SK-N-SH (cell line): ENCODE measurements around the gene COL8A2. TPM values are rescaled to one million over a fixed set of nuclear protein-coding genes. Genes with fewer than 3 reads are reported as not detected.

Experiments
- CTCF ChIA-PET: fragments of 300-600, 350-600 bp; formaldehyde crosslinking; extraction: SDS; loops from one replicate; lab custom pipeline; 2021; lab: Yijun Ruan, JAX
- POLR2A ChIA-PET: fragments of 350-600 bp; sonication (Branson Sonifier 250); formaldehyde crosslinking; extraction: SDS; loops from one replicate; lab custom pipeline; 2020; ENCODE audit warnings: antibody characterized with exemption, inconsistent platforms; lab: Yijun Ruan, JAX
- DNase-seq: peaks from one replicate; pipeline ENCODE4 v3.0.0; 2012
- H2AFZ ChIP-seq: fragments of 200-600 bp; sonication (generic); 2 replicates; pipeline ENCODE4 v1.8.1; 2016; ENCODE audit warnings: antibody characterized with exemption, mild to moderate bottlenecking, low read depth
- H3F3A ChIP-seq: fragments of 200-600 bp; sonication (generic); replicated peaks from 2 replicates; pipeline ENCODE3; 2016; ENCODE audit warnings: antibody characterized with exemption, mild to moderate bottlenecking; ENCODE audit not compliant: insufficient read depth
- H3K27ac ChIP-seq, 2 experiments: fragments of 200-500 bp in 1 of 2; fragments of 200-600 bp in 1 of 2; sonication (Bioruptor generic) in 1 of 2; sonication (generic), shearing (Covaris generic) in 1 of 2; 2 replicates each; pipeline versions ENCODE4 v1.5.1 to v1.6.1; 2014 to 2016; ENCODE audit warnings: low read depth in 2 of 2, inconsistent platforms in 1 of 2, low read length in 1 of 2, mild to moderate bottlenecking in 1 of 2, mixed read lengths in 1 of 2
- H3K27me3 ChIP-seq: fragments of 200-600 bp; sonication (generic), shearing (Covaris generic); 2 replicates; pipeline ENCODE4 v1.6.1; 2016; ENCODE audit warnings: mixed run types; ENCODE audit not compliant: insufficient read depth
- H3K36me3 ChIP-seq, 2 experiments: fragments of 200-500 bp in 1 of 2; fragments of 200-600 bp in 1 of 2; sonication (Bioruptor generic) in 1 of 2; sonication (generic) in 1 of 2; replicated peaks in 1 of 2; 2 replicates each; pipeline versions ENCODE3 to v1.5.1; 2014 to 2016; ENCODE audit warnings: low read length in 1 of 2, mild to moderate bottlenecking in 1 of 2; ENCODE audit not compliant: insufficient read depth in 2 of 2, control insufficient read depth in 1 of 2
- H3K4me1 ChIP-seq, 2 experiments: fragments of 200-500 bp in 1 of 2; fragments of 200-600 bp in 1 of 2; sonication (Bioruptor generic) in 1 of 2; sonication (generic), shearing (Covaris generic) in 1 of 2; 2 replicates each; pipeline versions ENCODE4 v1.5.1 to v1.6.1; 2014 to 2016; ENCODE audit warnings: low read depth in 1 of 2, low read length in 1 of 2, mixed run types in 1 of 2; ENCODE audit not compliant: insufficient read depth in 2 of 2, control insufficient read depth in 1 of 2
- H3K4me2 ChIP-seq: fragments of 200-600 bp; sonication (generic), shearing (Covaris generic); 2 replicates; pipeline ENCODE4 v1.6.1; 2017; ENCODE audit warnings: mixed run types
- H3K4me3 ChIP-seq, 2 experiments: fragments of 200-500 bp in 1 of 2; fragments of 200-600 bp in 1 of 2; sonication (Bioruptor generic) in 1 of 2; sonication (generic), shearing (Covaris generic) in 1 of 2; 2 replicates each; pipeline versions ENCODE4 v1.5.1 to v1.8.1; 2014 to 2016; ENCODE audit warnings: low read depth in 2 of 2, inconsistent platforms in 1 of 2, low read length in 1 of 2, mild to moderate bottlenecking in 1 of 2, mixed read lengths in 1 of 2, moderate library complexity in 1 of 2
- H3K79me2 ChIP-seq: fragments of 200-600 bp; sonication (generic); 2 replicates; pipeline ENCODE4 v1.8.1; 2017; ENCODE audit warnings: mild to moderate bottlenecking; ENCODE audit not compliant: insufficient read depth
- H3K9ac ChIP-seq: fragments of 200-600 bp; sonication (generic); 2 replicates; pipeline ENCODE4 v1.6.1; 2017; ENCODE audit warnings: mixed run types
- H3K9me2 ChIP-seq: fragments of 200-600 bp; sonication (generic); 2 replicates; pipeline ENCODE4 v1.6.1; 2017; ENCODE audit warnings: mixed run types
- H3K9me3 ChIP-seq: fragments of 200-600 bp; sonication (generic); 2 replicates; pipeline ENCODE4 v1.6.1; 2017; ENCODE audit warnings: mixed run types, mild to moderate bottlenecking, moderate library complexity
- H4K20me1 ChIP-seq: fragments of 200-600 bp; sonication (generic); 2 replicates; pipeline ENCODE4 v1.6.1; 2017; ENCODE audit warnings: mild to moderate bottlenecking, mixed run types; ENCODE audit not compliant: insufficient read depth
- CTCF ChIP-seq: fragments of 200-600 bp; sonication (generic); IDR thresholded peaks from 2 replicates; pipeline ENCODE4 v1.6.1; 2017; ENCODE audit warnings: antibody characterized with exemption, mild to moderate bottlenecking, moderate library complexity
- ELF1 ChIP-seq: IDR thresholded peaks from 2 replicates; pipeline ENCODE4 v1.4.0; 2012
- EZH2phosphoT487 ChIP-seq: fragments of 200-600 bp; sonication (generic); IDR thresholded peaks from 2 replicates; pipeline ENCODE4 v1.6.1; 2017; ENCODE audit warnings: low read depth, mixed run types, mild to moderate bottlenecking, antibody characterized with exemption, moderate library complexity, borderline replicate concordance
- GABPA ChIP-seq: IDR thresholded peaks from 2 replicates; pipeline ENCODE4 v1.4.0; 2012; ENCODE audit warnings: low read depth, mild to moderate bottlenecking
- GATA2 ChIP-seq: sonication (generic); formaldehyde crosslinking; IDR thresholded peaks from 2 replicates; pipeline ENCODE4 v1.5.0; 2020; ENCODE audit warnings: mild to moderate bottlenecking, missing genetic modification reagents
- MXI1 ChIP-seq: IDR thresholded peaks from 2 replicates; pipeline ENCODE4 v1.6.1; 2012; ENCODE audit warnings: mild to moderate bottlenecking, low read depth, low read length, improper control_type of control experiment
- PBX3 ChIP-seq: IDR thresholded peaks from 2 replicates; pipeline ENCODE4; 2012
- POLR2AphosphoS5 ChIP-seq: IDR thresholded peaks from 2 replicates; pipeline ENCODE4 v1.6.1; 2012; ENCODE audit warnings: low read depth, low read length
- RCOR1 ChIP-seq: fragments of 150-350 bp; IDR thresholded peaks from 2 replicates; pipeline ENCODE4 v1.6.1; 2017; ENCODE audit warnings: antibody characterized with exemption, low read length
- RFX5 ChIP-seq: IDR thresholded peaks from 2 replicates; pipeline ENCODE4 v1.6.1; 2012; ENCODE audit warnings: mild to moderate bottlenecking, improper control_type of control experiment, low read length
- USF2 ChIP-seq: fragments of 150-350 bp; IDR thresholded peaks from 2 replicates; pipeline ENCODE4 v1.6.1; 2017; ENCODE audit warnings: antibody characterized with exemption, low read length, low read depth, borderline replicate concordance
- YY1 ChIP-seq: IDR thresholded peaks from 2 replicates; pipeline ENCODE4 v1.4.0; 2012; ENCODE audit warnings: low read depth, mild to moderate bottlenecking
- ZBTB33 ChIP-seq: IDR thresholded peaks from 2 replicates; pipeline ENCODE4 v1.4.0; 2012; ENCODE audit warnings: low read depth, borderline replicate concordance
- polyA plus RNA-seq, 3 experiments: library from polyadenylated mRNA; depleted of rRNA; stranded (reverse); fragments of >200 nt; gene quantifications; 2 replicates each; pipeline ENCODE4 v1.2.3, GENCODE V29; 2012

The COL8A2 gene
- polyA plus RNA-seq, 1 of the 3 experiments (the other 2 are of a cell fraction), result 3.1 TPM

GRCh38 chr1:36135796-36136195 is 10.8 kb upstream of the COL8A2 start:
- peaks cover 35% of the 10 kb centered on the region for H3K79me2 ChIP-seq
- no peaks in the 10 kb centered on the region for H4K20me1 ChIP-seq
- no peak overlapping the region for H3K4me3 ChIP-seq
- TF ChIP-seq ZBTB33, result no peak
- no peak for TF ChIP-seq RCOR1
- no peak for TF ChIP-seq EZH2phosphoT487
- TF ChIP-seq RFX5, result no peak
- no peak for TF ChIP-seq CTCF
- TF ChIP-seq GATA2 (CRISPR knock-in tag), result no peak
- TF ChIP-seq POLR2AphosphoS5, result no peak
- TF ChIP-seq USF2, result no peak
- TF ChIP-seq ELF1, result no peak
- TF ChIP-seq MXI1, result no peak
- TF ChIP-seq PBX3, result no peak
- TF ChIP-seq YY1, result no peak
- TF ChIP-seq GABPA, result no peak
- H3K4me1 ChIP-seq, result peaks cover 14 to 47% of the 10 kb centered on the region in 2 experiments; a peak in 3 of 4 replicates
- ChIA-PET CTCF (interaction anchor here (0.9 to 17.9 kb wide), 9 partner anchors 9 to 409 kb away, joined by 3 to 700 read pairs (median 8); partner anchors contain the start of genes ADPRS, OSCP1, TEKT2 and TRAPPC3), POLR2A (no interaction called here)
- no peak overlapping the region for H2AFZ ChIP-seq
- peaks cover 23 to 29% of the 10 kb centered on the region in 2 experiments for H3K36me3 ChIP-seq
- H3K27ac ChIP-seq, result peak overlapping the region; percentile 74 to 89; a peak in 3 of 4 replicates
- H3K27me3 ChIP-seq, result no peaks in the 10 kb centered on the region
- H3K9me3 ChIP-seq, result no peaks in the 10 kb centered on the region
- H3K9ac ChIP-seq, result peak overlapping the region; percentile 45; the same call in 1 of the 2 replicates
- H3K9me2 ChIP-seq, result no peaks in the 10 kb centered on the region
- peak overlapping the region; percentile 52 for H3K4me2 ChIP-seq
- DNase-seq, result no peak
- H3F3A ChIP-seq, result peaks cover 41% of the 10 kb centered on the region
